ENCODE data around the gene E2F4. TPM values are rescaled to one million over a fixed set of nuclear protein-coding genes. Genes with fewer than 3 reads are reported as not detected.

E2F4 gene
- total RNA-seq, 1 donor from 2014 or later, result 51.2 TPM

GRCh38 chr16:67183284-67183626, 8.7 kb upstream of the E2F4 start:
- Mint-ChIP-seq H3K9me3 (ENCODE audit: unreplicated experiment) (no peaks in the 10 kb centered on the region), H3K4me3 (ENCODE audit: unreplicated experiment) (no peak overlapping the region), H3K27me3 (ENCODE audit: low read depth, unreplicated experiment) (peaks cover 5% of the 10 kb centered on the region), H3K27ac (ENCODE audit: unreplicated experiment) (no peak overlapping the region), H3K36me3 (ENCODE audit: low read depth, unreplicated experiment) (peaks cover 5% of the 10 kb centered on the region), H3K4me1 (ENCODE audit: low read depth, unreplicated experiment) (peaks cover 15% of the 10 kb centered on the region)
- H3K36me3 ChIP-seq (ENCODE audit: insufficient read depth, low read length), result no peaks in the 10 kb centered on the region
- DNase-seq (ENCODE audit: low read depth) (no peak), FAIRE-seq (no peak)
- H2AFZ ChIP-seq (ENCODE audit: low read depth, low read length), result peak overlapping the region; percentile 94
- H3K27me3 ChIP-seq (ENCODE audit: insufficient read depth, low read length), result no peaks in the 10 kb centered on the region
- peak overlapping the region; percentile 30 for H3K27ac ChIP-seq (ENCODE audit: low read depth, low read length)
- TF ChIP-seq CTCF (IDR thresholded peaks at IDR 0.05; ENCODE audit: insufficient read depth, low read depth, low read length) (no peak), EZH2 (IDR thresholded peaks at IDR 0.05; ENCODE audit: insufficient read depth, low read length) (no peak)
- peak overlapping the region; percentile 70 for H3K4me3 ChIP-seq (ENCODE audit: insufficient read depth, low read depth, low read length)
- H3K9me3 ChIP-seq (ENCODE audit: insufficient read depth, low read depth, low read length), result no peaks in the 10 kb centered on the region
- peaks cover 33% of the 10 kb centered on the region for H3K4me1 ChIP-seq (ENCODE audit: insufficient read depth, low read length)
- H3K79me2 ChIP-seq (ENCODE audit: insufficient read depth, low read length), result peaks cover 23% of the 10 kb centered on the region
- peaks cover 58% of the 10 kb centered on the region for H4K20me1 ChIP-seq (ENCODE audit: insufficient read depth, low read length)
- H3K9ac ChIP-seq (ENCODE audit: low read length), result peak overlapping the region; percentile 90
- H3K4me2 ChIP-seq (ENCODE audit: low read length), result peak overlapping the region; percentile 91

- peak within 1 kb of the TSS; percentile 90 for H3K9ac ChIP-seq (ENCODE audit: low read length)
- peaks cover 33% of the 10 kb centered on the region for H3K4me1 ChIP-seq (ENCODE audit: insufficient read depth, low read length)
- Mint-ChIP-seq H3K27me3 (ENCODE audit: low read depth, unreplicated experiment) (peaks cover 2% of the 10 kb centered on the region), H3K4me1 (ENCODE audit: low read depth, unreplicated experiment) (peaks cover 15% of the 10 kb centered on the region), H3K36me3 (ENCODE audit: low read depth, unreplicated experiment) (peaks cover 3% of the 10 kb centered on the region), H3K4me3 (ENCODE audit: unreplicated experiment) (peak within 1 kb of the TSS; percentile 79), H3K27ac (ENCODE audit: unreplicated experiment) (no peak within 1 kb of the TSS), H3K9me3 (ENCODE audit: unreplicated experiment) (no peaks in the 10 kb centered on the region)
- H4K20me1 ChIP-seq (ENCODE audit: insufficient read depth, low read length), result peaks cover 53% of the 10 kb centered on the region
- peak within 1 kb of the TSS; percentile 94 for H2AFZ ChIP-seq (ENCODE audit: low read depth, low read length)
- H3K4me3 ChIP-seq (ENCODE audit: insufficient read depth, low read depth, low read length), result peak within 1 kb of the TSS; percentile 70
- H3K27ac ChIP-seq (ENCODE audit: low read depth, low read length), result peak within 1 kb of the TSS; percentile 96
- peak within 1 kb of the TSS; percentile 91 for H3K4me2 ChIP-seq (ENCODE audit: low read length)
- H3K9me3 ChIP-seq (ENCODE audit: insufficient read depth, low read depth, low read length), result no peaks in the 10 kb centered on the region
- no peaks in the 10 kb centered on the region for H3K36me3 ChIP-seq (ENCODE audit: insufficient read depth, low read length)
- no peaks in the 10 kb centered on the region for H3K27me3 ChIP-seq (ENCODE audit: insufficient read depth, low read length)
- H3K79me2 ChIP-seq (ENCODE audit: insufficient read depth, low read length), result peaks cover 23% of the 10 kb centered on the region
- DNase-seq (ENCODE audit: low read depth) (peak; percentile 96), FAIRE-seq (peak; percentile 49)
- TF ChIP-seq CTCF (IDR thresholded peaks at IDR 0.05; ENCODE audit: insufficient read depth, low read depth, low read length), result no peak
- no peak for TF ChIP-seq EZH2 (IDR thresholded peaks at IDR 0.05; ENCODE audit: insufficient read depth, low read length)
Observed at GRCh38 chr16:67183627-67184452, 8.1 kb upstream of the E2F4 start, which contains the start of gene MATCAP1. Gene MATCAP1, minus strand, starts transcription at chr16:67183963. Its CDS starts 3,353 bp downstream, at chr16:67180610.
